Sigmoid colon (tissue), 4 donors: ENCODE measurements around the gene TIMP3.

Experiments used
- POLR2AphosphoS5 ChIP-seq, 4 donors: sonication (generic); formaldehyde crosslinking; IDR thresholded peaks; one replicate each; pipeline ENCODE4 v1.6.1; 2017; ENCODE audit warnings: antibody characterized with exemption in 4 of 4
- TF ChIP-seq, protein P1 (sequence below), 4 experiments: fragments of 450-650 bp in 3 of 4; fragments of 200-600 bp in 1 of 4; IDR thresholded peaks; one replicate each; pipeline ENCODE4 v1.5.1; 2016 to 2019; ENCODE audit warnings: antibody characterized with exemption in 4 of 4, mild to moderate bottlenecking in 3 of 4, moderate library complexity in 2 of 4

DNA sequence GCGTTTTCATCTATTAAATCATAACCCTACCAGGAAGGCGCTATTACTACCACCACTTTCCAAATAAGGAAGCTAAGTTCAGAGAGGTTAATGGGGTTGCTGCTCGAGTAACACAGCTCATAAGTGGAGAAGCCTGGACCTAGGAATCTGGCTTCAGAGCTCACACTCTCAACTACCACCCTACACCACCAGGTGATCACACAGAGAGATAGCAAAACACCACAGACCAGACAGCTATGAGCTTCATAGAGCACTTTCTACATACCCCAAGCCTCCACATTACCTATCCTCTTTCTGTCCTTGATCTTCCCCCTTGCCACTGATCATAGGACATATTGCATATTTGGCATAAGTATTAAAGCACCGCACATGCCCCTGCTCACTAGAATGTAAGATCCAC lies 65.4 kb downstream of the TIMP3 start:
- TF ChIP-seq, protein P1, sequence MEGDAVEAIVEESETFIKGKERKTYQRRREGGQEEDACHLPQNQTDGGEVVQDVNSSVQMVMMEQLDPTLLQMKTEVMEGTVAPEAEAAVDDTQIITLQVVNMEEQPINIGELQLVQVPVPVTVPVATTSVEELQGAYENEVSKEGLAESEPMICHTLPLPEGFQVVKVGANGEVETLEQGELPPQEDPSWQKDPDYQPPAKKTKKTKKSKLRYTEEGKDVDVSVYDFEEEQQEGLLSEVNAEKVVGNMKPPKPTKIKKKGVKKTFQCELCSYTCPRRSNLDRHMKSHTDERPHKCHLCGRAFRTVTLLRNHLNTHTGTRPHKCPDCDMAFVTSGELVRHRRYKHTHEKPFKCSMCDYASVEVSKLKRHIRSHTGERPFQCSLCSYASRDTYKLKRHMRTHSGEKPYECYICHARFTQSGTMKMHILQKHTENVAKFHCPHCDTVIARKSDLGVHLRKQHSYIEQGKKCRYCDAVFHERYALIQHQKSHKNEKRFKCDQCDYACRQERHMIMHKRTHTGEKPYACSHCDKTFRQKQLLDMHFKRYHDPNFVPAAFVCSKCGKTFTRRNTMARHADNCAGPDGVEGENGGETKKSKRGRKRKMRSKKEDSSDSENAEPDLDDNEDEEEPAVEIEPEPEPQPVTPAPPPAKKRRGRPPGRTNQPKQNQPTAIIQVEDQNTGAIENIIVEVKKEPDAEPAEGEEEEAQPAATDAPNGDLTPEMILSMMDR (IDR thresholded peaks at IDR 0.05): no peak
- TF ChIP-seq POLR2AphosphoS5 (IDR thresholded peaks at IDR 0.05): no peak
